A549 (cell line): ENCODE results near the gene OCA2. TPM values are rescaled to one million over a fixed set of nuclear protein-coding genes. Genes with fewer than 3 reads are reported as not detected.

Experiments
- ATAC-seq, 2 experiments: fragments of 200-7000 bp in 1 of 2; fragments of >200 bp in 1 of 2; cut with Nextera tagmentation in 1 of 2; cut with Tn5 transposase in 1 of 2; 3 replicates each; pipeline versions ENCODE4 v1.8.0 to v1.9.1; 2018 to 2020; ENCODE audit warnings: mild to moderate bottlenecking in 1 of 2, moderate library complexity in 1 of 2
- CTCF ChIA-PET: fragments of 300-600 bp; sonication (Branson Sonifier 250); formaldehyde crosslinking; extraction: SDS; loops from one replicate; lab custom pipeline; 2021; ENCODE audit warnings: antibody characterized with exemption, inconsistent platforms; lab: Yijun Ruan, JAX
- POLR2A ChIA-PET: fragments of 350-600 bp; formaldehyde crosslinking; extraction: SDS; loops from one replicate; lab custom pipeline; 2021; ENCODE audit warnings: antibody characterized with exemption, inconsistent platforms; lab: Yijun Ruan, JAX
- DNase-seq, 2 experiments: peaks; one replicate each; pipeline versions ENCODE4 v3.0.0 to v3.0.0-alpha.2; 2011 to 2016; ENCODE audit warnings: low read depth in 1 of 2, low spot score in 1 of 2
- FAIRE-seq: peaks from 2 replicates; lab custom pipeline; 2011; peaks lifted over from hg19 to GRCh38; lab: Jason Lieb, UNC
- H3K27ac ChIP-seq, 2 experiments: fragments of >200 bp; sonication (Bioruptor Twin); formaldehyde crosslinking; 3 replicates each; pipeline ENCODE4 v1.5.1; 2016 to 2017
- H3K4me1 ChIP-seq: fragments of >200 bp; sonication (Bioruptor Twin); formaldehyde crosslinking; 3 replicates; pipeline ENCODE4 v1.6.1; 2016
- H3K4me2 ChIP-seq: fragments of >200 bp; sonication (Bioruptor Twin); formaldehyde crosslinking; 3 replicates; pipeline ENCODE4 v1.6.1; 2016
- H3K4me3 ChIP-seq: fragments of >200 bp; sonication (Bioruptor Twin); formaldehyde crosslinking; 3 replicates; pipeline ENCODE4 v1.5.1; 2016
- H3K9me3 ChIP-seq: fragments of >200 bp; sonication (Bioruptor Twin); formaldehyde crosslinking; 3 replicates; pipeline ENCODE4 v1.6.1; 2016
- ATOH8 ChIP-seq: fragments of 250-450 bp; sonication (Bioruptor Pico); IDR thresholded peaks from 2 replicates; pipeline ENCODE4 v1.5.0; 2020; ENCODE audit warnings: low read depth, mild to moderate bottlenecking, moderate library complexity
- CBX8 ChIP-seq: fragments of 200-600 bp; sonication (generic); IDR thresholded peaks from 2 replicates; pipeline ENCODE4 v1.6.1; 2016
- CEBPB ChIP-seq, 2 experiments: fragments of >200 bp in 1 of 2; sonication (Bioruptor Twin) in 1 of 2; formaldehyde crosslinking in 1 of 2; IDR thresholded peaks; 2 replicates each; pipeline ENCODE4 v1.6.1; 2012 to 2016
- CTCF ChIP-seq: fragments of >200 bp; sonication (Bioruptor Twin); formaldehyde crosslinking; IDR thresholded peaks from 3 replicates; pipeline ENCODE4 v1.5.1; 2016
- E2F6 ChIP-seq: IDR thresholded peaks from 2 replicates; pipeline ENCODE4 v1.6.1; 2012; ENCODE audit warnings: low read depth, borderline replicate concordance
- EHMT2 ChIP-seq: fragments of 200-600 bp; sonication (generic); IDR thresholded peaks from 2 replicates; pipeline ENCODE4 v1.6.1; 2016; ENCODE audit warnings: antibody characterized with exemption, low read depth, mild to moderate bottlenecking, moderate library complexity
- ELK1 ChIP-seq: fragments of 150-350 bp; IDR thresholded peaks from 2 replicates; pipeline ENCODE4 v1.6.1; 2014; ENCODE audit warnings: low read depth, mild to moderate bottlenecking, low read length
- GATA3 ChIP-seq: IDR thresholded peaks from 2 replicates; pipeline ENCODE4 v1.6.1; 2012; ENCODE audit warnings: borderline replicate concordance
- HEYL ChIP-seq: fragments of 250-450 bp; sonication (Bioruptor Pico); IDR thresholded peaks from 2 replicates; pipeline ENCODE4 v1.8.0; 2021; ENCODE audit warnings: mild to moderate bottlenecking, moderate library complexity
- HOXB13 ChIP-seq: fragments of 250-450 bp; sonication (Bioruptor Pico); IDR thresholded peaks from 2 replicates; pipeline ENCODE4 v1.5.0; 2020; ENCODE audit warnings: low read depth, mild to moderate bottlenecking, moderate library complexity
- JUNB ChIP-seq: fragments of >200 bp; sonication (Bioruptor Twin); formaldehyde crosslinking; IDR thresholded peaks from 2 replicates; pipeline ENCODE4 v1.6.1; 2016
- MYC ChIP-seq: IDR thresholded peaks from 2 replicates; pipeline ENCODE4 v1.6.1; 2012; ENCODE audit warnings: mild to moderate bottlenecking, inconsistent platforms, low read length, improper control_type of control experiment, borderline replicate concordance
- RCOR1 ChIP-seq: fragments of 150-350 bp; IDR thresholded peaks from 2 replicates; pipeline ENCODE4 v1.6.1; 2014; ENCODE audit warnings: antibody characterized with exemption, low read length, low read depth
- ZFP36 ChIP-seq: fragments of 450-650 bp; IDR thresholded peaks from 2 replicates; pipeline ENCODE4 v1.6.1; 2014; ENCODE audit warnings: borderline replicate concordance; ENCODE audit not compliant: partially characterized antibody
- ZNF302 ChIP-seq: fragments of 250-450 bp; sonication (Bioruptor Pico); IDR thresholded peaks from 2 replicates; pipeline ENCODE4 v1.9.0; 2021; ENCODE audit warnings: inconsistent platforms, mild to moderate bottlenecking, moderate library complexity
- WGBS: methylation state at CpG from one replicate; pipeline ENCODE4 v1.1.6; 2017; ENCODE audit errors: missing lambda C conversion rate; 5-methylcytosine and 5-hydroxymethylcytosine counted together
- polyA plus RNA-seq, 4 experiments: library from polyadenylated mRNA; depleted of rRNA in 3 of 4; stranded (reverse); fragments of >200 nt; fragmentation: RNase III in 1 of 4; extraction: RNeasy Plus Mini Kit Qiagen cat#74134 plus additional on column Dnase treatment in 1 of 4; gene quantifications; 2 replicates in 3 of 4; 3 replicates in 1 of 4; pipeline ENCODE4 v1.2.3, GENCODE V29; 2011 to 2017
- TF ChIP-seq, protein P1 (sequence below): IDR thresholded peaks from 2 replicates; pipeline ENCODE4 v1.6.1; 2012

OCA2 gene
- polyA plus RNA-seq, 2 of the 4 experiments (the other 2 are of a cell fraction): 0.17 to 0.25 TPM

DNA sequence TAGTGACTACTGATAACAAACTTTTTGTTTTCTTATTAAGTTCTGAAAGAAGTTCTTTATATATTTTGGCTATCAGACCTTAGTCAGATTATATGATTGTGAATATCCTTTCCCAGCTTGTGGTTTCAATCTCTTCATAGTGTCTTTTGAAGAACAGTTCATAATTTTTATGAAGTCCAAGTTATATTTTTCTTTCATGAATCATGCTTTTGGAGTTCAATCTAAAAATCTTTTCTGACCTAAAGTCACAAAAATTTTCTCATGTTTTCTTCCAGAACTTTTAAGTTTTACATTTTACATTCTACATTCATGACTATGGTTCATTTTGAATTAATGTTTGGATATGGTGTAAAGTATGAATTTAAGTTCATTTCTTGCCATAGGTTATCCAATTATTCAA, 34.2 kb upstream of the OCA2 start:
- TF ChIP-seq ZNF302 (CRISPR knock-in tag) (no peak), EHMT2 (no peak), ZFP36 (no peak), ATOH8 (no peak), JUNB (no peak)
- TF ChIP-seq, all 56 proteins: peak for 0
- FAIRE-seq: no peak
- no peak for ATAC-seq
- Histone ChIP-seq H3K9me3 (no peaks in the 10 kb centered on the region), H3K4me2 (no peak overlapping the region), H3K4me1 (no peaks in the 10 kb centered on the region), H3K4me3 (no peak overlapping the region), H3K27ac (no peak overlapping the region)
- DNase-seq: no peak
- ChIA-PET POLR2A (no interaction called here), CTCF (interaction anchor here (0.6 to 2.4 kb wide), 3 partner anchors 9 to 20 kb away, joined by 3 to 12 read pairs (median 4); no protein-coding TSS in a partner anchor)

GRCh38 chr15:28132524-28133275, 33.6 kb upstream of the OCA2 start:
- ChIA-PET POLR2A (no interaction called here), CTCF (interaction anchor here (0.6 to 2.4 kb wide), 2 partner anchors 8 to 11 kb away, joined by 3 to 12 read pairs; no protein-coding TSS in a partner anchor)
- no peak for TF ChIP-seq CTCF
- TF ChIP-seq RCOR1: no peak
- TF ChIP-seq ELK1: no peak
- TF ChIP-seq HEYL (CRISPR knock-in tag): no peak
- FAIRE-seq: peak; percentile 7
- Histone ChIP-seq H3K9me3 (no peaks in the 10 kb centered on the region), H3K4me1 (no peaks in the 10 kb centered on the region), H3K27ac (no peak overlapping the region), H3K4me3 (no peak overlapping the region), H3K4me2 (no peak overlapping the region)
- ATAC-seq: no peak
- DNase-seq: no peak
- WGBS: 88% methylated on average over 21 of the region's 21 CpGs

- WGBS: 87% methylated on average over 13 of the region's 13 CpGs
- FAIRE-seq (no peak), ATAC-seq (no peak), DNase-seq (no peak)
- H3K4me2 ChIP-seq: no peak overlapping the region
- no peak overlapping the region for H3K4me3 ChIP-seq
- ChIA-PET POLR2A (no interaction called here), CTCF (no interaction called here)
- H3K27ac ChIP-seq: no peak overlapping the region
- H3K4me1 ChIP-seq: no peaks in the 10 kb centered on the region
- no peak for TF ChIP-seq MYC
- TF ChIP-seq, protein P1, sequence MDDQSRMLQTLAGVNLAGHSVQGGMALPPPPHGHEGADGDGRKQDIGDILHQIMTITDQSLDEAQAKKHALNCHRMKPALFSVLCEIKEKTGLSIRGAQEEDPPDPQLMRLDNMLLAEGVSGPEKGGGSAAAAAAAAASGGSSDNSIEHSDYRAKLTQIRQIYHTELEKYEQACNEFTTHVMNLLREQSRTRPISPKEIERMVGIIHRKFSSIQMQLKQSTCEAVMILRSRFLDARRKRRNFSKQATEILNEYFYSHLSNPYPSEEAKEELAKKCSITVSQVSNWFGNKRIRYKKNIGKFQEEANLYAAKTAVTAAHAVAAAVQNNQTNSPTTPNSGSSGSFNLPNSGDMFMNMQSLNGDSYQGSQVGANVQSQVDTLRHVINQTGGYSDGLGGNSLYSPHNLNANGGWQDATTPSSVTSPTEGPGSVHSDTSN: no peak
- no peak for TF ChIP-seq CBX8
- no peak for TF ChIP-seq CEBPB (IDR thresholded peaks at IDR 0.05)
- TF ChIP-seq E2F6: no peak
- no peak for TF ChIP-seq GATA3
- TF ChIP-seq HOXB13 (CRISPR knock-in tag): no peak
- TF ChIP-seq, all 56 proteins: peak for 0
- no peaks in the 10 kb centered on the region for H3K9me3 ChIP-seq
Observed at GRCh38 chr15:28131946-28132345, 32.8 kb upstream of the OCA2 start.
